Smooth muscle cell of the umbilical artery (primary cell): ENCODE data around the gene POMZP3. TPM values are rescaled to one million over a fixed set of nuclear protein-coding genes. Genes with fewer than 3 reads are reported as not detected.

Experiments used
- total RNA-seq: library from RNA; depleted of rRNA; stranded (reverse); fragments of >200 nt; gene quantifications from 2 replicates; pipeline ENCODE4 v1.2.3, GENCODE V29; 2014

The POMZP3 gene
- total RNA-seq: 0.88 and 4.8 TPM in 2 replicates

GRCh38 chr7:76626989-76627642 lies at the start of gene POMZP3:
TSS of gene POMZP3 (minus strand) at chr7:76627279. CDS start at chr7:76626064, 1,215 bp downstream.

Other genes starting within 250 kb of the POMZP3 start
- 0.59 and 0.65 TPM in 2 replicates for gene SSC4D, start 217.6 kb downstream of the POMZP3 start, total RNA-seq
- 0.89 and 1.8 TPM in 2 replicates for gene ZP3, start 202.3 kb downstream of the POMZP3 start, total RNA-seq
- 5.0 and 8.0 TPM in 2 replicates for gene DTX2, start 165.6 kb downstream of the POMZP3 start, total RNA-seq
- gene UPK3B, start 116.7 kb downstream of the POMZP3 start, total RNA-seq: under 0.01 TPM in 1 of 2 replicates, not detected in the other
- gene SPDYE16, start 84.0 kb downstream of the POMZP3 start, total RNA-seq: 0.05 TPM in 1 of 2 replicates, not detected in the other